ENCODE data around the gene RPP30. TPM values are rescaled to one million over a fixed set of nuclear protein-coding genes. Genes with fewer than 3 reads are reported as not detected.

RPP30 gene
- total RNA-seq, 1 donor from 2014 or later, result 8.4 TPM

DNA sequence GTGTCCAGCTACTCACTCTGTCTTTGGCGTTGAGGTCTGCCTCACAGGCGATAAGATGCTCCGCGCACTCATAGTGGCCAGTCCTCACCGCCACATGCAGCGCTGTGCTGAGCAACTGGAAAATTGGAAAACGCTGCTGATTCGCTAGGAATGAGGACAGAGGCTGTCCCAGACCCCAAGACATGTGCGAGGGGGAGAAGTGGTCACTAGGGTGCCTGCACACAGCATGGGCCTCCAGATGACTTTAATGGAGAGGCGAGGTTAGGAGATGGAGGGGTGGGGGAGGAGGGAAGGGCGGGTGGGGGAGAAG is 43.9 kb downstream of the RPP30 start:
- DNase-seq (ENCODE audit: low spot score) (no peak), ATAC-seq (no peak)

DNA sequence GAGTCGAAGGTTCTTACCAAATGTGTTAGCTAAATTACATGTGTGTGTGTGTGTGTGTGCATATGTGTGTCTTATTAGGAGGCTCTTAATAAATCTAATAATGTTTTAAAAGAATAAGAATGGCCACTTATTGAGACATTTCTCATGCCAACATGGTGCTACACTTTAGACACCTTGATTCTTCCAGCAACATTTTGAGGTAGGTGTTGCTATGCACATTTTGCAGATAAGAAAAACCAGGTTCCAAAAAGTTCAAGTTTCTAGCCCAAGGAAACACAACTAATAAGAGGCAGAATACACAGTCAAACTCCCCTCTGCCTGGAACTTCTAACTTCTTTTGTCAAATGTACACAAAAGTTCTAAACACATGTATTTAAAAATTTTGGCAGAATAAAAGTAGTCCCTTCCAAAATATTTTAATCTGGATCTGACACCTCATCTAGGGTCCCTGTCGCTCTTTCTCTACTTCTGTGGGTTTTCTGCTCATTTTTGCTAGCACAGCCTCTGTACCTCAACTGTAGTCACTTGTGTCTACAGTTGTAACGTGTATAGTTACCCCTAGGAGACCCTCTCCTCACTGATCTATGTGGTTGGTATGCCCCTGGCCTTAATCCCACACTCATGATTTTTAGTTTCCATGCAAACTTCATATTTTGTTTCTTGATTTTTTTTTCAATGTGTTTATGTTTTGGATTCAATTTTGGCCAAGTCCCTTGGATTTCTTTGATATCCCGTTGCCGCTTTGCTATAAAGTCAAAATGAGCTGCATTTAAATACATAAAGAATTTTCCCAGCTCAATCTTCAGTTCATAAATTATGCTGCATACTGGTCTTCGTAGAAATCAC is 44.8 kb downstream of the RPP30 start:
- DNase-seq (ENCODE audit: low spot score) (no peak), ATAC-seq (no peak)

DNA sequence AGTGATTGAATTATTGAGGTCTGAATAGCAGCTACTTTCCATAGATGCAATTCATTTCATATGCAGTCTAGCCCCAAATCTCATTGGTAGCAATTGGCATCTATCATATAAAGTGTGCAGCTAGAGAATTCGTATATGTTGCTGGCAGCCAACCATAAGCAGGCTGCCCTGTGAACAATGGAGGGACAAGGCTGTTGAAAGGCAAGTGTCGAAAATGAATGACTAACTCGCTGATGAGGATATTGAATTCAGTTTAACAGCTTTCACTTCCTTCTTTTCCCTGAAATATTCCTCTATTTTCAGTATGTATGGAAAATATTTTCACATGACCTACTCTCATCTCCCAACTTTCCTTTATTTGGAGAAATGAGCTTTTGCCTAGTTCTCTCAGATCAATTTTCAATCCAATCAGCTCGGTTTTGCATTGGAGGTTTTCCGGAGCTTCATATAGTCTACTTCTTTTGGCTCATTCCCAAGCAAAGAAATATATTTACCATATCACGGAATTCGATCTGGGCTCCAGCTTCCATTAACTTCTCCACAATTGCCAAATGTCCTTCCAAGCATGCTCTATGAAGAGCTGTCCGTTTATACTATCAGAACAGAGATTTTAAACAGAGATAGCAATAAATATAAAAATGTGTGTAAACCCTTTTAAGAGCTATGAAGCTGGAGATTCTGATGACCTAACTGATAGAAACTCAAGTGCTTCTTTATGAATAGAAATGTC is 45.6 kb downstream of the RPP30 start:
- no peak for DNase-seq (ENCODE audit: low spot score)
- no peak for ATAC-seq

DNA sequence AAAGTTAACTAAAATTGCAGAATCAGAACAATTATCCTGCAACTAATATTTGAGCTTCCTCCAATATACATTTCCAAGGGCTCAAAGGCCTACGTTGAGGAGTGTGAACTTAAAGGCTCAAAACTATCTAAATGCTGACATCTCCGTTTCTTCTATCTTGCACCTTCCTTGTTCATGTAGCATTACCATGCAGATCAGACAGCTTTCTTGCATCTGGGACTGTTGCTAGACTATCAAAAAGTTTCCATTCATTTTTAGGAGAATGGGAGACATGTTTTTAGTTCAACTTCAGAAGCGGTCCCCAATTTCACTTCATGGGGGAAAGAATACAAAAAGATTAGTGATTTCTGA is 46.2 kb downstream of the RPP30 start:
- no peak for DNase-seq (ENCODE audit: low spot score)
- ATAC-seq, result no peak

DNA sequence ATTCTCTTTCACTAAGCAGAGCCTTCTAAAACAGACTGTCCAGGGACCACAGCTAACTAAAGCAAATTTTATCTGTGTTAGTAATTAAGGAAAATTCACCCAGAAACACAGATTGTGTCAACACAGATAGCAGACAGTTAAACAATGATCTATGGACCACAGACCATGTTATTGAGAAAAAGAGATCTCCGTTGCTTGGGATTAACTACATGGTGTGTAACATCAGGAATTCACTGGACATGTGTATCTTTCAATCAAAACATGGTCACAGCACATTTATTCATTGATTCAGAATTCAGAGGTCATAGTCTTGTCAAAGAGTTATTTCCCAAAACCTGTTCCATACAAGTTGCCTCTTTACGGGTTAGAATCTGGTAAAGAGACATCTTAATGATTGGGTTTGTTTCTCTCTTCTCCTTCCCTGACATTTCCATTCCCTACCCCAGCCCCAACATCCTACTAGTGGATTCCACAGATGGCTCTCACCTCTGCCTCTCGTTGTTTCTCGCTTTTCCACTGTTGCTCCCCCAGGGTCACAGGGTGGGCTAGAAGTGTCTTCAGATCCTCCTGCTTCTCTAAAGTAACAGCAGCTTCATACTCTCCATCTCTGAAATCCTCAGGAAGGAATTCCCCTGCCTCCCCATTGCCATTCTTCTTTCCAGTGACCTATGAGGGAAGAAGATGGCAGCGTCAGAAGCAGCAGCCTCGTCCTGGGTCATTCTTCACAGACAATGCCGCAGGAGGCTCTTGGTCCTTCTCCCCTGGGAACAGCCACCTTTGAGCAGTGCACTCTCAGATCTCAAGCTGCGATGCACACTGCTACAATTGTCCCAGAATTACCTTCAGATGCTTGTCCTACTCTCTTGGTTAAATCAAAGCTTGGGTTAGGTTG is 48.2 kb downstream of the RPP30 start:
- no peak for ATAC-seq
- DNase-seq (ENCODE audit: low spot score), result no peak

DNA sequence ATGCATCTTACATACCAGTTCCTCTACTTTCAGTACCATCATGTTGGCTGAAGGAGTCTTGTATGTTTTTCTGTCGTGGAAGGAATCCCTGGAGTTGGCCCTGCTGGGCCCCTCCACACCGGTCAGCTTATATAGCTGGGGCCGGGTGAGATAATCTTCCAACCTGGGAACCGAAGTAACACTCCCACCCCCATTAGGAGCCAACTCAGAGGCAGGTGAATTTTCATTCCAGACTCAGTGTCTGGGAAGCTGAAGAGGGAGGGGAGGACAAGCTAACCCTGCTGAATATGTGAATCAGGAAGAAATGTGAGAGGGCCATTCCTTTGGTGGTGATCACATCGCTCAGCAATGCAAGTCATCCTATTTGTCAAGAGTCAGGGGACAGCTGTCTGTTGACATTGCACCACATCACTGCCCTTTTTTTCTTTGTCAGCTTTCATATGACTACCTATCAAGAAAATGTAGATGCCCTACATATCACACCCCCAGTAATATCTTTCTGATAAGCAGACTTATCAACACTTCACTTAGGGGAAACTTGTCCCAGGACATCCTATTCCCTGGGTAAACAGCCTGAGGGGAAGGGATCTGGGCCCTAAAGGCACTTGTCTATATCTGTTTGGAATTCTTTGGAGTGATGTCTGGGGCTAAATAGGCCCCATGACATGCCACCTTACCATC is 49.4 kb downstream of the RPP30 start, which contains the start of gene ANKRD1:
TSS of gene ANKRD1 (minus strand) at position 102 of the 681 bp plus-strand sequence. CDS start at position 42, 60 bp downstream.
- ATAC-seq (no peak), DNase-seq (ENCODE audit: low spot score) (no peak)

DNA sequence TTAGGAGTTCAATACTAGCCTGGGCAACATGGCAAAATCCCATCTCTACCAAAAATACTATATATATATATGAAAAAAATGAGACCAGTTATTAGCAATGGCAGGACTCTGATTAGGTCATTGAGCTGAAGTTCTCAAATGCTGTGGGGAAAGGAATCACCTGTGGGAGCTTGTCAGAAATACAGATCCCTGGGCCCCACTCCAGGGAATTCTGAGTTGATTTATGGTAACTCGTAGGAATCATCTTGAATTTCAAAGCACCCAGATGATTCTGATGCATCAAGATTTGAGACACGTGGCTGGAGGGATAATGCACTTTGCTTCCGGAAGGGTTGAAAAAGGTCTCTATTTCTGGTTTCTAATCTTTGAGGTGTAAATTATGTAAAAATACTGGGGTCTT is 50.1 kb downstream of the RPP30 start:
- no peak for ATAC-seq
- DNase-seq (ENCODE audit: low spot score), result no peak

DNA sequence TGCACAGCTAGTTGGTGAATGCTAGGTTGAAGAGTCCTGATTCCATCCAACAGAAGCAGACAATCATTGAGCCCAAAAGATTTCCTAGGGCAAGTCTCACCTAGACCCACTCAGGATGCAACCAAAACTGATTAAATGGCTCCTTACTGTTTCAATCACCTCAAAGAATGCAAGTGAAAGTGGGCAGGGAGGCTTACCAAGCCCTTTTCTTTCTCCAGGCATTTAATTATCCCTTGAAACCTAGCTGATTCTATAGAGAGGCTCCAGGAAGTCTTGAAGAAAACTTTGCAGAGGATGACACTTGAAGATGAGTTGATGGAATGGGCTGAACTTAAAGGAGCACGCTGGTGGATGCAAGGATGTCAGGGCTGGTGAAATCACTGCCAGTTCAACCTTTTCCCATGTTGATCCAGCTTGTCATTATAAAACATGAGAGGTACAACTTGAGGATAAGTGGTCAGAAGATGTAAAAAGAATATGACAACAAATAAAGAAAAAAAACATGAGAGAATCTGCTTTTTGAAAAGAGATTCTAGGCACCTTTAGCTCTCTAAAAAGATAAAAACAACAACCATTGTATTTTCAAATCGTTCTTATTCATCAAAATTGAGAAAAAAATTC is 51.4 kb downstream of the RPP30 start:
- DNase-seq (ENCODE audit: low spot score), result no peak

DNA sequence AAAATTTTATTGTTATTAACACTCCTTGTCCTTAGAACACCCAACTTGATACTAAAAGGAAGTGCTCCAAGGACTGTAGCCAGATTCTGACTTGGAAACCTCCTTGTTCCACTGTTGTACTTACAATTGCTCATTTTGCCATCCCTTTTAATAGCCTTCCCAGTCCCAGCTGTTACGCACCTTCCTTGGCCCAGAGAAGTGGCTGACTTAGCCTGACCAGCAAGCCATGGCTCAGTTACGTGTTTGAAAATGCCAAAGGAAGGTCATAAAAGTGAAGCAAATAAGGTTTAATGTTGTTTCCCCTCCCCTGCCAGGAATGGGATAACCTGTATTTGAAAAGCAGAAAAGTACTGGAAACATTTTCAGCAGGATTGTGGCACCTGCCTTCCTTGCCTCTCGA is 52.8 kb downstream of the RPP30 start:
- ATAC-seq (no peak), DNase-seq (ENCODE audit: low spot score) (no peak)

More for the DNA sequence above, 51.4 kb downstream of the RPP30 start:
- no peak for ATAC-seq

DNA sequence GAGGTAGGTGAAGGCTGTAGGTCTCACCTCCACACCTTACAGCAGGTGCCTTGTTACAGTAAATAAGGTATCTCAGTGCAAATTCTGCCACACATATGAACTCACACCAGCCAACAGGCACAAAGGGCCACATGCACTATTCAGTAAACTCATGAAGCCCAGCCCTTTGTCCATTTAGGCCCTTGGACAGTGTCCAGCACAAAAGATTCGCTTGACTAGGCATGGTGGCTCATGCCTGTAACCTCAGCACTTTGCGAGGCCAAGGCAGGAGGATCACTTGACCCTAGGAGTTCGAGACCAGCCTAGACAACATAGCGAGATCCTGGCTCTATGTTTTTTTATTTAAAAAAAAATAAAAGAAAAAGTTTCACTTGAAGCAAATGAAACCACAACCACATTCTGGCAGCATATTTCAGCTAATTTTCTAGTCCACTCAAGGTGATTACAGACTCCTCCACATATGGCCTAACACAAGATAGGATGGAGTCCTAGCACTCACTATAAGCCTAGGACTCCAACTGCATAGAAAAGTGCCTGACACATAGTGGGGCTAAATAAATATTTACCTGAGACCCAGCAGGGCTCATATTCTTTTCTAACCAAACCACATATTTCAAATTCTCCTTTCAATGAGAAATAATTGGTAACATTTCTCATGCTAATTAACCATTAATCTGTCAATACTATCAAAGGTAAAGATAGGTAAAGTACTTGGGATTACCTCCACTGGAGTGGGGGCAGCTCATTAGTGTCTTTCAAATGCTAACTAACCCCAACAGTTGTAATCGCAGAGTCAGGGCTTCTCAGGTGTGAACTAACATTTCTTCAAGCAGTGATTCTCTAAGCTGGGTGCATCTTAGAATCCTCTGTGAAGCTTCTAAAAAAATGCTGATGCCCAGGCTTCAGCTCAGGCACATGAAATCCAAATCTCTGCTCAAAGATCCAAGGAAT is 53.6 kb downstream of the RPP30 start:
- ATAC-seq, result no peak
- DNase-seq (ENCODE audit: low spot score), result no peak

DNA sequence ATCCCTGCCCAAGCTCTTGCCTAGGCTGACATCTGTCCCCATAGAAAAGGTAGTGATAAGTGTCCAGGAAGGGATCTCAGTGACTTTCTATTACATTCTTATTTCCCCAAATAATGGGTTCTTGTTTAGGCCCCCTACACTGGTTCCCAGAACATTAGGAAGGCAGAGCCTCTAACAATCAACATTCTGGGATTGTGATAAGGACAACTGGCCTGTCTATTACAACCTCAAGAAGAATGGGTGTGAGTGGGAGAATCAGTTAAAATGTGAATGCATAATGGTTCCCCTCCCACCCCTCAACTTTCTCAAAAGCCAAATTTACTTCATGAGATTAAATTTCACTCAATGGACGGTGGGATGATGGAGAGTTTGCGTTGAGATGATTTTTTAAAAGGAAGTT is 55.5 kb downstream of the RPP30 start:
- ATAC-seq, result no peak
- no peak for DNase-seq (ENCODE audit: low spot score)

DNA sequence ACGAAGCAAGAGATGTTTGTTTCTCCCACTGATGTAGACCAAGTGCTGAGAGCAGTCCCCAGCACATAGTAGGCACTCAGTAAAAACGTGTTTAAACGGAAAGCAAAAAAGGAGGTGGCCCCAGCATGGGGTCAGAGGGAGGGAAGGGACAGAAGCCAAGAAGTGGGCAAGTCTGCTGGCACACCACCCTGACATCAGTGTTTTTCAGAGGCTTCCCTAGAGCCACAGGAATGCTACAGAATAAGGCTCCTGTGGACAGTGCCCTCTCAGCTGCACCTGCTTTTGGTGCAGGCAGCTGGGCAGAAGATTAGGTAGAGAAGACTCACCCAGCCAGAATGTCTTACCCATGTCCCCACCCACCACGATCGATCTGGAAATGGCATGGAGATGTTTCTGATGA is 57.4 kb downstream of the RPP30 start:
- DNase-seq (ENCODE audit: low spot score) (no peak), ATAC-seq (no peak)

DNA sequence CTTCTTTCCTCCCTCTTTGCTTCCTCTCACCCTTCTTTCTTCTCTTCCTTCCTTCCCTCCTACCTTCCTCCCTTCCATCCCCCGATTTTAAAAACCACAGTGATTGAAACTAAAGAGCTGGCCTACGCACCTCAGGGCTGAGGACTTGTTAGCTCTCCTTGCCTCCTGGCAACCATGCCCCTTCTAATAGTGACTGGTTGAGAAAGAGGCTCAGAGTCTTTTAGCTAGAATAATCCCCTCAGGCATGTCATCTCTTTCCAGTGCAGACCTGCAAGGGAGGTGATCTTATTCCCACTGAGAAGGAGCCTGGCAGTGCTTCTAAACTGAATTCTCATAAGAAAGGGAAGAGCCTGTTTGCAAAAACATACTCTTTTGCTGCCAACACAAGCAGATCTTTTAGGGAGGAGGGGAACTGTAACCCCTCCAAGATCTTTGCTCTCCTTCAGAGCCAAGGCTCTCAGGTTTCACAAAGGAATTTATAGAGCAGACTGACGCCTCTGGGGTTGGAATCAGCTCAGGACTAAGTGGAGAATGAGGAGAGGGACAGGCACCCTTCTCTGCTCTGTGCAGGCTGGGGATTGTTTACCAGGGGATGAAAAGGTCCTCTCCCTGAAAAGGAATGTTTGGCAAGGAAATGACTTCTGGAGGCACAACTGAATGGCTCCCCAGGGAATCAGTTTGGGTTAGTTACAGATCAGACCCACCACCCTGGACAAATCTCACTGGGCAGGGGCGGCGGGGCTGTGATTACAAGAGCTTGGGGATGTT is 58.5 kb downstream of the RPP30 start:
- ATAC-seq (no peak), DNase-seq (ENCODE audit: low spot score) (no peak)

DNA sequence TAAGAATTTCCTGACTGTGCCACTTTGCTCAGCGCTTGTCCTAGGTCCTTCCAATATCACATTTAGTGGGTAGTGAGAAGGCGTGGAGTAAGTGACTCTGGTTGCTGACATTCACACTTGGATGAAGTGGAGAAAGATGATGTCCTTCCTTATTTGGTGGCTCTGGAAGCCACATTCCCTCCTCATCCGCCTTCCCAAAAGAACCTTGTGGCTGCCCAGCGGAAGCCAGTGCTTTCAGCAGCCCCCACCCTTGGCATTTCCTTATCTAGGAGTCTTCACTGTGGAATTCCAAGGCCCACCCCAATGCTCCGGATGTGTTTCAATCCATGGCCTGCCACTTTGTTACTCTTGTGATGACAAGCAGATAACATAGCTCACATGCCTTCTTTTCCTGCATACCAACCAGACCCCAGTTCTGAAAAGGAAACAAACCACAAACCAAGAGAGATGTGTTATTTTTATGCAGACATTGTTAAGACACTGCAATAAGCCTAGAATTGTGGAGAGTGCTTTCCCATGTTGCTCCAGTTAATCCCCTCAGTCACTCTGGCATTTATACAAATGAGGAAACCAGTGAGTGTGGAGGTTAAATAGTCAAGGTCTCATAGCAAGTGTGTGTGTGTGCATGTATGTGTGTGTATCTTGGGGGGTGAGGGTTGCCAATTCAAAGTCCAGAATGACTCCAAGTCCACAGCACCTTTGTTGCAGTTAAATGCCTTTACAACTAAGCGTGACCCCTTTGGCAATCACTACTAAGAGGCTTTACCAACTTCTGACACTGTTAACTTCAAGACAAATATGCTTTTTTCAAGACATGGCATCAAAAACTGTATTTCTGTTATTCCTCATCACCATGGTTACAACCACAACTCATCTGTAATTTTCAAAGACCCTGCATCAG is 59.4 kb downstream of the RPP30 start:
- no peak for DNase-seq (ENCODE audit: low spot score)
- ATAC-seq, result peak; percentile 30

DNA sequence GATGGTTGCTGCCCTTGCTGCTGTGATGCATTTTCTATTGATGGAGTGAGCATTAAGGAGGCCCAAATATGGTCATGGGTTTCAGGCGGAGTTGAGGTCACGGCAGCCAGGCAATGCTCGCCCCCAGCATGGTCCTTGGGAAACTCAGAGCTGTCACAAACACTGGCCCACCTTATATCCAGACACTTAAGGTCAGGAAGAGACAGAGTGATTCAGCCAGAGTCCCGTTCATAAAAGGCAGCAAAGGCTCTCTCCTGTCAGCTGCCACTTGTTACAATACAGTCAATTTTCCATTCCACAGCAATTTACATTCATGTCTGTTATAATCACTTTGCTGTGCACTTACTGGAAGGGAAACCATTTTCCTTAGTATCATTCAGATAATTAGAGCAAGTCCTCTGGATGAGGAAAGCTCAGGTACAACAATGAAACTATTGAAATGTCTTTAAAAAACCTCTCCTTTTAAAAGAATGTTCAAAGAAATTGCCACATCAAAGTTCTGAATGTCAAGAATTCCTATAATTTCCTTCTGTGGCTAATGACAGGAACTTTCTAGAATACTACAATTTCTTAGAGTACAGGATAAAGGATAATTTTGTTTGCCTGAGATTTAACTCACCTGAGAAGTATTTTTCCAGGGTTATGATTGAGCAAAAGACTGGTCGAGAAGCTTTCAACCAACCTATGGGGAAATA is 64.0 kb downstream of the RPP30 start:
- DNase-seq (ENCODE audit: low spot score) (no peak), ATAC-seq (no peak)

DNA sequence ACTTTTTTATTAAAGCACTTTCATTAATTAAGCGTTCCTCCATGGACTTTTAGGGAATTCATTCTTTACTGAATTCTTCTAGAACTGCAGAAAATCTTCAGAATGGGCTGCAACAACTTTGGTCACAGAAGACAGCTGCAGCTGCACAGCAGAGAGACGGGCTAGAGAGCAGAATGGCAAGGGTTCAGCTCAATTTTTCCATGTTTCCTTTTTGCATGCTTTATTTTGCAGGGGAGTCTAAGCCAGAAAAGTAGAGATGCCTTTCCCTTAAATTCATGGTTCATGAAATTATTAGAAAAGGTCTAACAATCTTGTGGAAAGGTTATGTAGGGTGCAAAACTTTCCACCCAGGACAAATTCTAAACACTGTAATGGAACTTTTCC is 64.5 kb downstream of the RPP30 start:
- DNase-seq (ENCODE audit: low spot score) (no peak), ATAC-seq (no peak)

DNA sequence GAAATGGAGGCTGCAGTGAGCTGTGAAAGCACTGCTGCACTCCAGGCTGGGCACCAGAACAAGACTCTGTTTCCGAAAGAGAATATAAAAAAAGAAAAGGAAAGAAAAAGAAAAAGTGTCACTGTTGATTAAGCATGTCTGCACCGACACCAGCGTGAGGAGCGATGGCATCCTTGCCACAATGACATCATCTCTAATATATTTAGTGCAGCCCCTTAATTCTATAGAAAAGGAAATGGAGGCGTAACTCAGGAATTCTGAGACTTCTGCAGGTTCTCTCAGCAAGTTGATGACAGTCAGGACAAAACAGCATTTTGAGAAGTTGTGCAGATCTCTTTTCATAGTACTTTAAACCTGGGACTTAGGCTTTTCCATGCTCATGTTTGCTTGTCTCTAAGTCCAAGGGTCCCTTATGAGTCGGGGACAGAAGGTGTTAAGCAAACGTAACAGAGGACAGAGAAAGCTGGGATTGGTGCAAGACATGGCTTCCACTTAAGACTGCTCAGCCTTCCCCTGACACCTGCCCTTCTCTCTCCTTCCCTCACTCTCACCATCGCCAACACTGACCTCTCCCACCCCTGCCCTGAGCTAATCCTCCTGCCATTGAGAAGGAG is 66.0 kb downstream of the RPP30 start:
- ATAC-seq (no peak), DNase-seq (ENCODE audit: low spot score) (no peak)
